Endothelial cell of umbilical vein (primary cell): ENCODE data around the gene LAMC2.

ENCODE experiments used
- EZH2 ChIP-seq: IDR thresholded peaks from 2 replicates; pipeline ENCODE4 v1.6.1; 2012; ENCODE audit warnings: borderline replicate concordance, low read depth, mild to moderate bottlenecking, moderate library complexity, low read length, inconsistent platforms; ENCODE audit not compliant: severe bottlenecking
- FOS ChIP-seq: IDR thresholded peaks from 2 replicates; pipeline ENCODE4 v1.6.1; 2011; ENCODE audit warnings: mild to moderate bottlenecking, low read length, moderate library complexity, borderline replicate concordance; ENCODE audit not compliant: insufficient read depth
- MYC ChIP-seq: IDR thresholded peaks from one replicate; pipeline ENCODE4 v1.6.1; 2011; ENCODE audit warnings: mild to moderate bottlenecking, low read depth, low read length
- POLR2A ChIP-seq: IDR thresholded peaks from 2 replicates; pipeline ENCODE4 v1.6.1; 2012; ENCODE audit warnings: low read depth, mild to moderate bottlenecking, control low read depth, low read length
- POLR2AphosphoS5 ChIP-seq: IDR thresholded peaks from 2 replicates; pipeline ENCODE4 v1.6.1; 2012; ENCODE audit warnings: low read depth, mild to moderate bottlenecking, control low read depth, low read length, moderate library complexity; ENCODE audit not compliant: insufficient read depth
- TF ChIP-seq, protein P1 (sequence below), 2 donors: IDR thresholded peaks; 1 replicate in 1 of 2; 2 replicates in 1 of 2; pipeline ENCODE4 v1.5.1; 2011; ENCODE audit warnings: low read length in 2 of 2, mild to moderate bottlenecking in 2 of 2, moderate library complexity in 2 of 2, control low read depth in 1 of 2, inconsistent platforms in 1 of 2, low read depth in 1 of 2; ENCODE audit not compliant: insufficient read depth in 1 of 2; ENCODE audit errors: extremely low read depth in 1 of 2

DNA sequence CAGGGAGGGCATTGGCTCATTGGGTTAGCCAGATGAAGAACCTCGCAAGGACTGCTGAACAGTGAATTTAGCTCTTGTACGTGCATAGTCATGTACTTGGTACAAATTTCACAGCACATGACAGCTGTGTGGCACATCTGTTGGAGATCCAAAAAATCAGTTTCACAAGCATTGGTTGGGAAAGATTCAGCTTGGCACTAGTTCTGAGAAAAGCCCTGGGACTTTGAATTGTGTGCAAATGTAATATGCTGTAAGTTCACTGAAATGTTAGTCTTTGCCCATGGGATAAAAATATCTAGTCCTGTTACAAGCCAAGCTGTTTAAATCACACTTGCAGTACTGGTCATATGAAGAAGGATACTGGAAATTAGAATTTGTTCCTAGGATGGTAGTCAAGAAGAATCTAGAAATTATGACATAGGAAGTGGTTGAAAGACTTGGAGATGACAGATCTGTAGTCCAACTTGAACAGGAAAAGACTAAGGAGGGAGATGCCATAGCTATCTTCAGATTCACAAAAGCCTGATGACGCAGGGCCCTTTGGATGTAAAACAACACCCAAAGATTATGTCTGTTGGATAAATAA is 19.2 kb downstream of the LAMC2 start:
- TF ChIP-seq EZH2 (no peak), MYC (no peak), POLR2AphosphoS5 (no peak), POLR2A (no peak), FOS (no peak)
- TF ChIP-seq, protein P1, sequence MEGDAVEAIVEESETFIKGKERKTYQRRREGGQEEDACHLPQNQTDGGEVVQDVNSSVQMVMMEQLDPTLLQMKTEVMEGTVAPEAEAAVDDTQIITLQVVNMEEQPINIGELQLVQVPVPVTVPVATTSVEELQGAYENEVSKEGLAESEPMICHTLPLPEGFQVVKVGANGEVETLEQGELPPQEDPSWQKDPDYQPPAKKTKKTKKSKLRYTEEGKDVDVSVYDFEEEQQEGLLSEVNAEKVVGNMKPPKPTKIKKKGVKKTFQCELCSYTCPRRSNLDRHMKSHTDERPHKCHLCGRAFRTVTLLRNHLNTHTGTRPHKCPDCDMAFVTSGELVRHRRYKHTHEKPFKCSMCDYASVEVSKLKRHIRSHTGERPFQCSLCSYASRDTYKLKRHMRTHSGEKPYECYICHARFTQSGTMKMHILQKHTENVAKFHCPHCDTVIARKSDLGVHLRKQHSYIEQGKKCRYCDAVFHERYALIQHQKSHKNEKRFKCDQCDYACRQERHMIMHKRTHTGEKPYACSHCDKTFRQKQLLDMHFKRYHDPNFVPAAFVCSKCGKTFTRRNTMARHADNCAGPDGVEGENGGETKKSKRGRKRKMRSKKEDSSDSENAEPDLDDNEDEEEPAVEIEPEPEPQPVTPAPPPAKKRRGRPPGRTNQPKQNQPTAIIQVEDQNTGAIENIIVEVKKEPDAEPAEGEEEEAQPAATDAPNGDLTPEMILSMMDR (IDR thresholded peaks at IDR 0.05; ENCODE audit: extremely low read depth in 1 of 2, insufficient read depth in 1 of 2, low read depth in 1 of 2, low read length in 2 of 2), result no peak
